GM12873 (cell line): Measurements from ENCODE around the gene ASPA.

Source experiments
- CTCF ChIP-seq: IDR thresholded peaks from 2 replicates; pipeline ENCODE4 v1.5.1; 2012; ENCODE audit warnings: low read depth, mild to moderate bottlenecking, moderate library complexity, low read length, control low read depth; ENCODE audit not compliant: insufficient read depth; ENCODE audit errors: missing control alignments

ASPA gene

GRCh38 chr17:3475812-3476610 is at the start of gene ASPA:
ASPA (plus strand) TSS chr17:3475997; CDS start chr17:3476160, 163 bp downstream.
- TF ChIP-seq CTCF: no peak

- TF ChIP-seq CTCF: no peak
Measured at GRCh38 chr17:3433741-3434140, 42.1 kb upstream of the ASPA start, which contains the start of gene OR1E2. OR1E2 (minus strand) TSS chr17:3433841; CDS start chr17:3433841, 0 bp downstream.

DNA sequence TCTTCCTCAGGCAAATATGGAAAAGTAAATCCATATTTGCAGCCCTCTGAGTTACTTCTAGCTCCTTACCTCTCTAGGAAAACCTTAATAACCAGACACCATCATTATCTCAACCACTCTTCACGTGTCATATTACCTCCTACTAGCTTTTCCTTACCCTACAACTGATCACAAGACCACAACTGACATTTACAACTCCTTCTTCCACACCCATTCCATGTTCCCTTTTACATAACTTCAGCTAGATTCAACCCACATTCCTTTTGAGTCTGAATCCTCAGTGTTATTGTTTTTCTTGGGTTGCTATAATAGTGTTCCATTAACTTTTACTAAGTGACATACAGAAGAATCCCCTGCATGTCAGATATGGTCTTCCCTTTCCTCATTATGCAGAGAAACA is 37.4 kb upstream of the ASPA start:
- no peak for TF ChIP-seq CTCF

- no peak for TF ChIP-seq CTCF
Measured at GRCh38 chr17:3440451-3440850, 35.3 kb upstream of the ASPA start.

- TF ChIP-seq CTCF: peak; percentile 34
Measured at GRCh38 chr17:3447625-3448024, 28.2 kb upstream of the ASPA start.

DNA sequence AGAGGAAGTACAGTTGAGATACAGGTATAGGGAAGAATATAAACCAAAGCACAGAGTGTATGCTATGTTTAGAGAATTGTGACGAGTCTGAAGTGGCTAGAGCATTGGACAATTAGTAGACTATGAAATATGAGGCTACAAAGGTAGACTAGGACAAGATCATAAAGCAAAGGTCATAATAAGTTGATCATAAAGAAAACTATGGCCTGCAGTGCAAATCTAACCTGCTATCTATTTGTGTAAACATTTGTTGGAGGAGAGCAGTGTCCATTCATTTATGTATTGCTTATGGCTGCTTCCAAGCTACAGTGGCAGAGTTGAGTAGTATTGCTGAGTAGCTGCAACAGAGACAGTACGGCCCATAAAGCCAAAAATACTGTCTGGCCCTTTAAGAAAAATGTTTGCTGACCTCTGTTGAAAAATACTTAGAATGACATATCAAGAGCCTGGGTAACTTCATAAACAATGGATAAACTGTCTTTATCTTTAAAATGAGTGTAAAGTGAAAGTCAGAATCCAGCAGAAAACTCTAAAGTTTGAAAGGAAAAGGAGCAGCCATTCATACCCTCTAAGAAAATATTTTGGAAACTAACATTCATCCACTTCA is 27.6 kb upstream of the ASPA start:
- no peak for TF ChIP-seq CTCF

DNA sequence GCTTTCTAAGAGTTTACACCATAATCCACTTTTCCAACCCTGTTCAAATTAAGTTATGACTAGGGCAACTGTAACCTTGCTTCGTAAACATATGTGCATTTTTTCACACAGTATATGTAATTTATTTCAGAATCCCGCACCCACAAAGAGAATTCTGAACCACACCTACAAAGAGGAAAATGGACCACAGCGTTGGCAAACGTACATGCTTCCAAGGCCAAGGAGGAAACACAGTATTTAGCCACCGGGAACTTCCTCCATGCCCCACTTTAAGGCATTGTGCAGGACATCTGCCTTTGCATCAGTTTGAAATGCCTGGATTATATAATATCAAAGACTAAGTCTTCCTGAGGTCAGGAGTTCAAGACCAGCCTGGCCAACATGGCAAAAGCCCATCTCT is 6.3 kb upstream of the ASPA start:
- no peak for TF ChIP-seq CTCF
